ENCODE results near the gene USP31. TPM values are rescaled to one million over a fixed set of nuclear protein-coding genes. Genes with fewer than 3 reads are reported as not detected.
"Not testable (repeated sequence)": the region's sequence is repeated elsewhere in the genome, so short reads cannot be mapped to it uniquely, and the experiment has no call there.

Gene USP31
- total RNA-seq, 1 donor from 2014 or later = 15.4 TPM

- no peak for DNase-seq (ENCODE audit: low spot score)
Observed at GRCh38 chr16:23101012-23101550, 48.2 kb downstream of the USP31 start.

DNA sequence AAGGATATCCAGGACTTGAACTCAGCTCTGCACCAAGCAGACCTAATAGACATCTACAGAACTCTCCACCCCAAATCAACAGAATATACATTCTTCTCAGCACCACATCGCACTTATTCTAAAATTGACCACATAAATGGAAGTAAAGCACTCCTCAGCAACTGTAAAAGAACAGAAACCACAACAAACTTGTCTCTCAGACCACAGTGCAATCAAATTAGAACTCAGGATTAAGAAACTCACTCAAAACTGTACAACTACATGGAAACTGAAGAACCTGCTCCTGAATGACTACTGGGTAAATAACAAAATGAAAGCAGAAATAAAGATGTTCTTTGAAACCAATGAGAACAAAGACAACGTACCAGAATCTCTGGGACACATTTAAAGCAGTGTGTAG lies 52.8 kb downstream of the USP31 start:
- DNase-seq (ENCODE audit: low spot score) = not testable (repeated sequence)

GRCh38 chr16:23094136-23094535 lies 55.1 kb downstream of the USP31 start:
- DNase-seq (ENCODE audit: low spot score) = not testable (repeated sequence)

DNA sequence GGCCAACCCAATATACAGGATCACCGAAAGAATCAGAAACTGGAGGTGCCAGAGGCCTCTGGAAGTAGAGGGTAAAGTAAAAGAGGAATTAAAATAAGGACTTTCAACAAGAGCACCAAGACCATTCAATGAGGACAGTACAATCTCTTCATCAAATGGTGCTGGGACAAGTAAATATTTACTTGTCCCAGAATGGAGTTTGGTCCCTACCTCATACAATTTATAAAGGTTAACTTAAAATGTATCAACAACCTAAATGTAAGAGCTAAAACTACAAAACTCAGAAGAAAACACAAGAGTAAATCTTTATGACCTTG lies 56.5 kb downstream of the USP31 start:
- DNase-seq (ENCODE audit: low spot score) = no peak

- DNase-seq (ENCODE audit: low spot score) = no peak
Observed at GRCh38 chr16:23092072-23092800, 57.0 kb downstream of the USP31 start.

- DNase-seq (ENCODE audit: low spot score) = no peak
Observed at GRCh38 chr16:23089111-23089510, 60.1 kb downstream of the USP31 start.

GRCh38 chr16:23088018-23088417 lies 61.2 kb downstream of the USP31 start:
- DNase-seq (ENCODE audit: low spot score) = no peak

DNA sequence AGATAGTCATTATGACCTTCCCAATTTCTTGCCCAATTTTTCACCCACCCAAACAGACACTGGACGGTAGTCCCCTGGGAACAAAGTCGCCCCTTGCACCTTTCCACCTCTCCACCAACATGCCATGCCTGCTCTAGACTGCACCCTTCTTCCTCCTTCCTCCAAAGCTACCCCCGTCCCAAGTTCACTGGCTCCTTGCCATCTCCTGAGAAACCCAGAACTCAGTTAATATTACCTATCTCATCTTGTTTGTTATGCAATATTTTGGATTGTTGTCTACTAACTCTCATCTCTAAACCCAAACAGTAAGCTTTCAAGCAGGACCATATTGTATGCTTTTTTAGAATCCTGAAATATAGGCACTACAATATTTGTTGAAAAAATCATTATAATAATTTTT lies 63.3 kb downstream of the USP31 start:
- DNase-seq (ENCODE audit: low spot score) = no peak

DNA sequence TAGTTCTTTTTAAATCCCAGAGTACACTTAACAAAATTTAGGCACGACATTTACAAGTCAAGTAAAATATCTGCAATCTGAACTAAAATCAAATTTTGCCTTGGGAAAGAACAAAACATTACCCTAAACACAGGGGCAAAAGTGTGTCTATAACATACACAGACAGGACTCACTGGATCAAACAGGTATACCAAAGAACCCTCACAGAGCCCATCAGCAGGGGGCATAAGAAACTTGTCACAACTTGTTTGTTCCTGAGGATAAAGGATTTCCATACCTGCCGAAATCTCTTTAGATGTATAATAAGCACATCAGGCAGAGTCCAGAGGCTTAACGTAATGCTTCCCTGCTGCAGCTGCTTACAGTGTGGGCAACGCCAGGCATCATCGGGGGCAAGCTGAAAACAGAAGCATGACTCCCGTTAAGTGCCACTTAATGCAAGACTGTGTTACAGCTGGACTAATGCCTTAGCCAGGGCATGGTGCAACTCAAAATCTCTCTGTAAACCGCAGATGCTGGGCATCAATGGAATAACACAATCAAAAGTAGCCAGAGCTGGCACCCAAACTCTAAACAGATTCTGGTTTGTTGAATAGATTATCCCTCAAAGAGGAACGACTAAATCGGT lies 67.0 kb downstream of the USP31 start:
- DNase-seq (ENCODE audit: low spot score) = no peak

- no peak for DNase-seq (ENCODE audit: low spot score)
Observed at GRCh38 chr16:23081675-23082119, 67.6 kb downstream of the USP31 start.

DNA sequence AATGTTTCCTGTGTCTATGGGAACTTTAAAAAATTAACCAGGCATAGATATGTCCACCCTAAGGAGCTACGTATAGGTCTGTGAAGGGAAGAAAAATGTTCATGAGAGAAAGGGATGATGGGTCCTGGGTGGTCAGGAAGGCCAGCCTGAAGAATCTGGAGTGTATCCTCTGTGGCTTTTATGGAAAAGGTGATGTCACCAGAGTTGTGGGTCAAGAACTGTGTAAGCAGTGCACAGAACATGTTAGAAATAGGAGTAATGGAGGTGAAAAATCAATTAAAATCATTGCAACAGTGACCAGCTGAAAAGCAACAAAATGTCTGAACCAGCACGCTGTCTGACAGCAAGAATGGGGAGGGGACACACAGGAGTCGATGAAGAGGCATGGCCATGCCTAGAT lies 68.5 kb downstream of the USP31 start:
- no peak for DNase-seq (ENCODE audit: low spot score)

GRCh38 chr16:23080329-23080728 lies 68.9 kb downstream of the USP31 start:
- no peak for DNase-seq (ENCODE audit: low spot score)

DNA sequence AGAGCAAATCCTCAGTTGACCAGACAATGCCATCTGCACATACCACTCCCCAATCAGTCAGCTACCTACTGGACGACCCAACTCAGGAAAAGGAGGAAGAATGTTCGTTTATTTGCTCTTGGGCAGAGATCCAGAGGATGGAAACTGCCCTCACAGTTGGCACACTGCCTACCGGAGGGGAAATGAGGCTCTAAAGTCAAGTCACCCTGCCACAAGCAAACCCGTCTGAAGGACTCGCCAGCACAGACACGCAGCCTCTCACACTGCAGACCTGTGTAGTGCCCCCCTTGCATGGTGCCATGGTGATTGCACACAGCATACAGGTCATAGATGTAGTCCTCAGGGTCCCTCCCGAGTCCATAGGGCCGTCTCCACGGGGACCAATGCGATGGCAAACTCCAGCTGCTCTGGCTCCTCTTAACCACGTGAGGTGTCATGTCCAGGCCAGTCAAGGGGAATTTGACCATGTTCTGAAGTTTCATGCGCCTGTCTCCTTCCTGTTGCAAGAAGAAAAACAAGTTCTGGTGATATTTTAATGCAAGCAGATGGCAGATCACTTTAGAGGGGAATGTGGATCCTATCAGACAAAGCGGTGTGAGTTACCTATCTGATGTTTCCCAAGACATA lies 69.5 kb downstream of the USP31 start:
- no peak for DNase-seq (ENCODE audit: low spot score)

- DNase-seq (ENCODE audit: low spot score) = no peak
Observed at GRCh38 chr16:23074423-23074822, 74.8 kb downstream of the USP31 start.

- no peak for DNase-seq (ENCODE audit: low spot score)
Observed at GRCh38 chr16:23072769-23073549, 76.3 kb downstream of the USP31 start.

DNA sequence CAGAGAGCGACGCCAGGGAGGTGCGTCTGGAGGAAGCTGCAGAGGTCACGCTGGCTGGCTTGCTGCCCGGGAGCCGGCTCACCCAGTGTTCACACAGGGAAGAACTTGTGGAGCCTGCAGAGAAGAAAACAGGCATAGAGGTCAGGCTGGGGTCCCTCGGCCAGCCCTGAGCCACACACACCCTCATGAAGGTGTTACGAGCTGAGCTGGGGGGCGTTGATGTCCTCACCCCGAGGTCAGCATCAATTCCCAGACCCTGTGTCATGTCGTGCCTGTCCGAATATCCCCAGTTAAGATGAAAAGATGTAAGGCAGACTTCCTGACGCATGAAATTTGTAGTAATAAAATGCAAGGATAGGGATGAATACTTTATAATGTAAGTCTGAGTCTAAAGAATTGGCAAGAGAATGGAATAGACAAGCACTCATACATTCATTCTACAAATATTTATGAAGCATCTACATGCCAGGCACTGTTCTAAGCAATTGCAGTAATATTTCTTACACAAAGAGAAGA lies 77.1 kb downstream of the USP31 start:
- DNase-seq (ENCODE audit: low spot score) = no peak

DNA sequence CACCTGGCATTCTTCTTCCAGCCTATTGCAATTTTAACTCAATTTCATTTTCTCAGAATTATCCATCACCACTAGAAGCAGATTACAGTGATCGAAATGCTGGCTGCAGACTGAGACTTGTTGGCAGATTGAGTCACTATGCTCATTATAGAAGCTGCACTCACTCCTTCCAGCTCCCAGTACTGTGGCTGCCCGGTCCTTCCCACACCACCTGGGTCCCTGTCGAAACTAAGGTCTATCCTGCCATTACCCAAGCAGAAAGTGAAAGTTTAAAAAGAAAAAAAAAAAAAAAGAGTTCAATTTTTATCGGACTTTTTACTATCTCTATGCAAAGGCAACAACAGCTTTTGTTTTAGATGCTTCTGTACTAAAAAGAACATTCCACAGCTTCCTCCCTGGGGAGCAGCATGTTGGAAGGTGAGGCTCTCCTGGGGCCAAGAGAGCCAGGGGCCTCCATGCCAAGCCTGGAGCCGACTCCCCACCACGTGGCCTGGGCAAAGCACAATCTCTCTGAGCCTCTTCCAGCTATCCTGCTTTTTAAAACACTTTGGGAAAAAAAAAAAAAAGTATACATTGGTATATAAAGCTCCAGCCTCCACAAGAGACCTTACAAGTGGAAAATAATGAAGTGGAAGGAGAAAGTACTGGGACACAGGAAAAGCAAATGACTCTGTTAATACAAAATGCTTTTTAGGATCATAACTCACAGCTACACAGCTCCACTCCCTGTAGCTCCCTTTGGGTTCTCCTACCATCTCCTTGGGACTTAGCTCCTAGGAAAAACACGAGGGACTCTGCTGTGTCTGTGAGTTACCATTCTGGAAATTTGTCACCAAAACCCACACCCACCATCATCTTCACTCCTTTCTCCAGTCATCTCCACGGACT lies 77.8 kb downstream of the USP31 start:
- no peak for DNase-seq (ENCODE audit: low spot score)

- DNase-seq (ENCODE audit: low spot score) = no peak
Observed at GRCh38 chr16:23069844-23070243, 79.4 kb downstream of the USP31 start.

GRCh38 chr16:23068079-23068736 lies 81.0 kb downstream of the USP31 start:
- DNase-seq (ENCODE audit: low spot score) = no peak

GRCh38 chr16:23066676-23067075 lies 82.6 kb downstream of the USP31 start:
- no peak for DNase-seq (ENCODE audit: low spot score)
